Subcutaneous adipose tissue (tissue), 4 donors: Measurements from ENCODE around the gene SPINDOC. TPM values are rescaled to one million over a fixed set of nuclear protein-coding genes. Genes with fewer than 3 reads are reported as not detected.

Experiments used
- CTCF ChIP-seq: fragments of 450-650 bp; IDR thresholded peaks from one replicate; pipeline ENCODE4 v1.5.1; 2016; ENCODE audit warnings: low read depth, mild to moderate bottlenecking, control low read depth, antibody characterized with exemption, moderate library complexity
- total RNA-seq, 4 donors: library from RNA; depleted of rRNA; stranded (reverse); fragments of >200 nt; gene quantifications; one replicate each; pipeline ENCODE4 v1.1.0, GENCODE V29; 2016

The SPINDOC gene
- total RNA-seq: 1 to 10 TPM; 4.6 to 7.3 (median 5.0) TPM

- no peak for TF ChIP-seq CTCF
Measured at GRCh38 chr11:63813035-63813562, at the start of gene SPINDOC. SPINDOC (plus strand) TSS chr11:63813456; CDS start chr11:63813687, 231 bp downstream.

- no peak for TF ChIP-seq CTCF
Measured at GRCh38 chr11:63763496-63764339, 49.5 kb upstream of the SPINDOC start.

GRCh38 chr11:63764340-63764678 lies 48.9 kb upstream of the SPINDOC start:
- TF ChIP-seq CTCF: no peak

- TF ChIP-seq CTCF: no peak
Measured at GRCh38 chr11:63764679-63765647, 48.3 kb upstream of the SPINDOC start.

- no peak for TF ChIP-seq CTCF
Measured at GRCh38 chr11:63765688-63766241, 47.5 kb upstream of the SPINDOC start.

GRCh38 chr11:63766531-63767235 lies 46.6 kb upstream of the SPINDOC start:
- no peak for TF ChIP-seq CTCF
